Coronary artery (tissue), 2 donors: Measurements from ENCODE around the gene CCDC175.

ENCODE experiments used
- DNase-seq: peaks from one replicate; pipeline ENCODE4 v3.0.0-alpha.2; 2017; ENCODE audit warnings: low spot score
- H3K27ac ChIP-seq, 2 donors: fragments of 200-600 bp; sonication (generic); one replicate each; pipeline ENCODE4 v1.5.1; 2016 to 2019
- H3K4me3 ChIP-seq: fragments of 200-600 bp; sonication (generic); 2 replicates; pipeline ENCODE4 v1.5.1; 2016; ENCODE audit warnings: mild to moderate bottlenecking, moderate library complexity
- TF ChIP-seq, protein P1 (sequence below): fragments of 200-600 bp; sonication (generic); IDR thresholded peaks from one replicate; pipeline ENCODE4 v1.5.1; 2019; ENCODE audit warnings: antibody characterized with exemption

CCDC175 gene

DNA sequence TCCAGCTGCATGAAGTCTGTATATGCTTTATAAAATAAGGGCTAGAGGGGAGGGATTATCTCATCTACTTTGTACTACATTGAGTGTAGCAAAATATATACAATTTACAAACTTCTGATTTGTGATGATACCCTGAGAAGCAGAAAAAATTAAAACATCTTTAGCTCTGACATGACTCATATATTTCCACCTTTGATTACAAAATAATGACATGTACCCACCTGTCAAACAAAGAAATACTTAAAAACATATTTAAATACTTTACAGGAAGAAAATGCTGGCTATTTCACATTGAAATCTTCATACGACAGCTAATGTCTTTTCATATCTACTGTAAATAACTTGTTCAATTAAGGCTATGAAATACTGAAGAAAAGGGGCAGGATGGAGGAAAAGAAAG, 114.7 kb downstream of the CCDC175 start:
- TF ChIP-seq, protein P1, sequence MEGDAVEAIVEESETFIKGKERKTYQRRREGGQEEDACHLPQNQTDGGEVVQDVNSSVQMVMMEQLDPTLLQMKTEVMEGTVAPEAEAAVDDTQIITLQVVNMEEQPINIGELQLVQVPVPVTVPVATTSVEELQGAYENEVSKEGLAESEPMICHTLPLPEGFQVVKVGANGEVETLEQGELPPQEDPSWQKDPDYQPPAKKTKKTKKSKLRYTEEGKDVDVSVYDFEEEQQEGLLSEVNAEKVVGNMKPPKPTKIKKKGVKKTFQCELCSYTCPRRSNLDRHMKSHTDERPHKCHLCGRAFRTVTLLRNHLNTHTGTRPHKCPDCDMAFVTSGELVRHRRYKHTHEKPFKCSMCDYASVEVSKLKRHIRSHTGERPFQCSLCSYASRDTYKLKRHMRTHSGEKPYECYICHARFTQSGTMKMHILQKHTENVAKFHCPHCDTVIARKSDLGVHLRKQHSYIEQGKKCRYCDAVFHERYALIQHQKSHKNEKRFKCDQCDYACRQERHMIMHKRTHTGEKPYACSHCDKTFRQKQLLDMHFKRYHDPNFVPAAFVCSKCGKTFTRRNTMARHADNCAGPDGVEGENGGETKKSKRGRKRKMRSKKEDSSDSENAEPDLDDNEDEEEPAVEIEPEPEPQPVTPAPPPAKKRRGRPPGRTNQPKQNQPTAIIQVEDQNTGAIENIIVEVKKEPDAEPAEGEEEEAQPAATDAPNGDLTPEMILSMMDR, result no peak
- Histone ChIP-seq H3K27ac (no peak overlapping the region), H3K4me3 (no peak overlapping the region)
- DNase-seq, result no peak

DNA sequence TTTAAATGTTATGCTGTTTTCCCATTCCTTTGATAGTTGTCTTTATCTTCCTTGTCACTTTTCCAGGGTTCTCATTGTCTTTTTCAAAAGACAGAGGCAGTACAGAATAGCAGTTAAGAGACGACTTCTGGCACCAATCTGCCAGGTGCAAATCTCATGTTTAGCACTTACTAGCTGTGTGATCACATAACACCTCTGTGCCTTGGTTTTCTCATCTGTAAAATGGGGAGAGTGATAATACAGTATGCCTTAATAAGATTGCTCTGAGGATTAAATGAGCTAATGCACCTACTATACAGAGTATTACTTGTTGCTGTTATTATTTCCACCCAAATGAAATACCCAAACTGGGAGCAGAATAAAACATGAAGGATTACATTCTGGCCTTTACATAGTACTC, 116.2 kb downstream of the CCDC175 start:
- Histone ChIP-seq H3K4me3 (no peak overlapping the region), H3K27ac (no peak overlapping the region)
- TF ChIP-seq, protein P1, result no peak
- DNase-seq, result no peak

DNA sequence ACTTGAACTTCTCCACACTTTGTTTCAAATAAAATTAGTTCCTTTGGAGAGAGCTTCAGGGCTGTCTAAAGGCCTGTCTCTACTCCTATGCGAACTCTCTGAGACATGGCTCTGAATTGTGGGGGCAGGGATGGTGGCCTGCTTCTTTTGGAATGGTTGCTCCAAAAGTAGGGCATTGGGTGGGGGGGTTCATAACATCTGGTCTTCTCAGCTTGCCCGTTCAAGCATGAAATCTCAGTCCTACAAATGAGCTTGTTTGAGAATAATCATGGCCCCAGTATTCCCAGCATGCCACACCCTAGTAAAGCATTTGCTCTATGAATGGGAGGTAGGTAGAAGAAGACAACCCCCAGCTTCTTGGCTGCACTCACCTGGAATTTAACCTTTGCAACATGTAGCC, 118.1 kb downstream of the CCDC175 start:
- DNase-seq, result no peak
- Histone ChIP-seq H3K4me3 (no peak overlapping the region), H3K27ac (no peak overlapping the region)
- TF ChIP-seq, protein P1, result no peak

DNA sequence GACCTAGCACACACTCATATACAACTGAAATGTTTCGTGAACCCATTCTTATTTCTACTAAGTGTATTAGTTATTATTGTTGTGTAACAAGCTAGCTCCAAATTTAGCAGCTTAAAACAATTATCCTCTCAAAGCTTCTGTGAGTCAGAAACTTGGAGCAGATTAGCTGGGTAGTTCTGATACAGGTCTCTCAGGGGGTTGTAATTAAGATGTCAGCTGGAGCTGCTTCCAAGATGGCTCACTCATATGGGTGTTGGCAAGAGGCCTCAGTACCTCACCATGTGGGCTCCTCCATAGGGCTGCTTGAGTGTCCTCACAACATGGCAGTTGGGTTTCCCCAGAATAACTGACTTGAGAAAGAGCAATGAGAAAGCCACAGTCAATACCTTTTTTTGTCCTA, 121.2 kb downstream of the CCDC175 start:
- no peak for DNase-seq
- Histone ChIP-seq H3K27ac (peak overlapping the region in 1 of 2 donors; percentile 92), H3K4me3 (no peak overlapping the region)
- TF ChIP-seq, protein P1, result no peak
